Myocyte (in vitro differentiated cells): ENCODE results near the gene ELL3. TPM values are rescaled to one million over a fixed set of nuclear protein-coding genes. Genes with fewer than 3 reads are reported as not detected.
"Not testable (repeated sequence)": the region's sequence is repeated elsewhere in the genome, so short reads cannot be mapped to it uniquely, and the experiment has no call there.

Source experiments
- DNase-seq: peaks from one replicate; pipeline ENCODE4 v3.0.0-alpha.2; 2012; ENCODE audit warnings: low read depth
- total RNA-seq: library from RNA; depleted of rRNA; stranded (reverse); fragments of >200 nt; gene quantifications from 2 replicates; pipeline ENCODE4 v1.2.3, GENCODE V29; 2014

Gene ELL3
- total RNA-seq, 1 donor from 2014 or later: 2.2 TPM

- no peak for DNase-seq
These were observed 16.2 kb upstream of the ELL3 start for GRCh38 chr15:43792761-43793476.

- peak; percentile 100 for DNase-seq
These were observed 15.4 kb upstream of the ELL3 start, which contains the start of gene SERF2 for GRCh38 chr15:43791993-43792760. TSS of gene SERF2 (plus strand) at chr15:43792320. CDS start at chr15:43792377, 57 bp downstream.

GRCh38 chr15:43789409-43789808 lies 12.6 kb upstream of the ELL3 start:
- no peak for DNase-seq

GRCh38 chr15:43779016-43779415 lies 2.2 kb upstream of the ELL3 start:
- DNase-seq: no peak

GRCh38 chr15:43777267-43777914 lies 625 bp upstream of the ELL3 start:
- peak; percentile 78 for DNase-seq

- DNase-seq: no peak
These were observed 557 bp downstream of the ELL3 start for GRCh38 chr15:43776101-43776717.

GRCh38 chr15:43775411-43775965 lies 1.3 kb downstream of the ELL3 start:
- DNase-seq: peak; percentile 68

GRCh38 chr15:43774062-43774461 lies 2.7 kb downstream of the ELL3 start:
- DNase-seq: no peak

GRCh38 chr15:43772624-43773023 lies 4.1 kb downstream of the ELL3 start:
- no peak for DNase-seq

GRCh38 chr15:43771816-43772215 lies 5.0 kb downstream of the ELL3 start:
- DNase-seq: no peak

GRCh38 chr15:43769584-43770228 lies 7.1 kb downstream of the ELL3 start:
- peak; percentile 58 for DNase-seq

GRCh38 chr15:43763819-43764446 lies 12.8 kb downstream of the ELL3 start:
- peak; percentile 17 for DNase-seq

- DNase-seq: no peak
These were observed 13.9 kb downstream of the ELL3 start for GRCh38 chr15:43762824-43763223.

GRCh38 chr15:43751885-43752284 lies 24.9 kb downstream of the ELL3 start:
- DNase-seq: no peak

GRCh38 chr15:43749690-43750345 lies 26.9 kb downstream of the ELL3 start:
- no peak for DNase-seq

GRCh38 chr15:43748376-43748775 lies 28.4 kb downstream of the ELL3 start:
- DNase-seq: no peak

- DNase-seq: not testable (repeated sequence)
These were observed 29.9 kb downstream of the ELL3 start for GRCh38 chr15:43746903-43747309.

GRCh38 chr15:43746245-43746902 lies 30.4 kb downstream of the ELL3 start, which contains the start of gene PDIA3:
TSS of gene PDIA3 (plus strand) at chr15:43746438. CDS start at chr15:43746540, 102 bp downstream.
- peak; percentile 92 for DNase-seq

GRCh38 chr15:43735416-43735815 lies 41.4 kb downstream of the ELL3 start:
- no peak for DNase-seq
